H1 (cell line): ENCODE measurements around the gene TMEM121B. TPM values are rescaled to one million over a fixed set of nuclear protein-coding genes. Genes with fewer than 3 reads are reported as not detected.

Experiments used
- CTCF ChIA-PET: fragments of 300-600 bp; sonication (Branson Sonifier 250); formaldehyde crosslinking; loops from one replicate; lab custom pipeline; 2021; ENCODE audit not compliant: partially characterized antibody; lab: Charles Lee
- POLR2A ChIA-PET: fragments of 300-600 bp; sonication (Branson Sonifier 250); formaldehyde crosslinking; loops from one replicate; lab custom pipeline; 2021; ENCODE audit warnings: inconsistent platforms; ENCODE audit not compliant: partially characterized antibody; lab: Charles Lee
- DNase-seq, 2 experiments: peaks; one replicate each; pipeline versions ENCODE4 v3.0.0 to v3.0.0-alpha.2; 2010 to 2022; ENCODE audit warnings: low spot score in 2 of 2, low read depth in 1 of 2, mixed read lengths in 1 of 2
- FAIRE-seq: peaks from 2 replicates; lab custom pipeline; 2011; peaks lifted over from hg19 to GRCh38; lab: Jason Lieb, UNC
- H2AFZ ChIP-seq: 2 replicates; pipeline ENCODE4 v1.8.1; 2012; ENCODE audit warnings: low read length, inconsistent platforms
- H2AK5ac ChIP-seq: 2 replicates; pipeline ENCODE4 v1.6.1; 2013; ENCODE audit warnings: low read depth, low read length
- H2BK120ac ChIP-seq: replicated peaks from 2 replicates; pipeline ENCODE3; 2013; ENCODE audit warnings: low read depth, low read length, inconsistent platforms
- H2BK12ac ChIP-seq: 2 replicates; pipeline ENCODE4 v1.6.1; 2013; ENCODE audit warnings: low read depth, low read length
- H2BK15ac ChIP-seq: 2 replicates; pipeline ENCODE4 v1.6.1; 2013; ENCODE audit warnings: low read length
- H2BK20ac ChIP-seq: 2 replicates; pipeline ENCODE4 v1.6.1; 2013; ENCODE audit warnings: low read length
- H2BK5ac ChIP-seq: 2 replicates; pipeline ENCODE4 v1.6.1; 2013; ENCODE audit warnings: low read depth, low read length
- H3K14ac ChIP-seq: 2 replicates; pipeline ENCODE4 v1.6.1; 2013; ENCODE audit warnings: inconsistent platforms; ENCODE audit not compliant: insufficient read length
- H3K18ac ChIP-seq: 2 replicates; pipeline ENCODE4 v1.6.1; 2013; ENCODE audit warnings: low read length; ENCODE audit errors: extremely low read depth
- H3K23ac ChIP-seq: 2 replicates; pipeline ENCODE4 v1.6.1; 2013; ENCODE audit warnings: inconsistent platforms; ENCODE audit not compliant: insufficient read length
- H3K23me2 ChIP-seq: 2 replicates; pipeline ENCODE4 v1.6.1; 2013; ENCODE audit warnings: low read depth, low read length
- H3K27ac ChIP-seq: 2 replicates; pipeline ENCODE4 v1.6.1; 2011; ENCODE audit warnings: low read depth, low read length, inconsistent platforms
- H3K27me3 ChIP-seq, 4 experiments: replicated peaks in 1 of 4; 1 replicate in 1 of 4; 2 replicates in 3 of 4; pipeline versions ENCODE4 v1.6.1 to v1.8.1; 2011 to 2013; ENCODE audit warnings: low read length in 3 of 4, mild to moderate bottlenecking in 3 of 4, inconsistent platforms in 2 of 4, mixed read lengths in 2 of 4, moderate library complexity in 1 of 4; ENCODE audit not compliant: control insufficient read depth in 3 of 4, insufficient read depth in 3 of 4; ENCODE audit errors: extremely low read depth in 1 of 4
- H3K36me3 ChIP-seq, 4 experiments: 2 replicates each; pipeline versions ENCODE4 v1.6.1 to v1.8.1; 2011 to 2013; ENCODE audit warnings: mild to moderate bottlenecking in 4 of 4, low read length in 3 of 4, moderate library complexity in 2 of 4, control low read depth in 1 of 4, inconsistent platforms in 1 of 4; ENCODE audit not compliant: insufficient read depth in 4 of 4, control insufficient read depth in 2 of 4
- H3K4ac ChIP-seq: replicated peaks from 2 replicates; pipeline ENCODE3; 2013; ENCODE audit warnings: low read length, low read depth, mixed read lengths, inconsistent platforms; ENCODE audit not compliant: insufficient read length
- H3K4me1 ChIP-seq, 4 experiments: replicated peaks in 1 of 4; 1 replicate in 1 of 4; 2 replicates in 3 of 4; pipeline versions ENCODE4 v1.6.1 to v1.8.1; 2011 to 2013; ENCODE audit warnings: low read length in 3 of 4, inconsistent platforms in 2 of 4, mixed read lengths in 1 of 4; ENCODE audit not compliant: insufficient read depth in 4 of 4, control insufficient read depth in 3 of 4
- H3K4me2 ChIP-seq, 2 experiments: 2 replicates each; pipeline versions ENCODE4 v1.6.1 to v1.8.1; 2011 to 2013; ENCODE audit warnings: low read depth in 2 of 2, low read length in 2 of 2, control low read depth in 1 of 2, inconsistent platforms in 1 of 2, mild to moderate bottlenecking in 1 of 2; ENCODE audit not compliant: insufficient read depth in 1 of 2
- H3K4me3 ChIP-seq, 4 experiments: fragments of 200-600, 300-600 bp in 1 of 4; sonication (generic), shearing (Covaris generic), sonication (Bioruptor Twin) in 1 of 4; 2 replicates each; pipeline versions ENCODE4 v1.5.1 to v1.8.1; 2011 to 2016; ENCODE audit warnings: low read length in 4 of 4, low read depth in 3 of 4, control low read depth in 2 of 4, inconsistent platforms in 2 of 4, mild to moderate bottlenecking in 2 of 4, mixed read lengths in 1 of 4, moderate library complexity in 1 of 4; ENCODE audit not compliant: insufficient read depth in 2 of 4; ENCODE audit errors: extremely low read depth in 1 of 4
- H3K56ac ChIP-seq: replicated peaks from 2 replicates; pipeline ENCODE3; 2013; ENCODE audit warnings: low read depth, mild to moderate bottlenecking, mixed read lengths, low read length, inconsistent platforms; ENCODE audit not compliant: insufficient read length
- H3K79me1 ChIP-seq: 2 replicates; pipeline ENCODE4 v1.6.1; 2013; ENCODE audit warnings: low read depth, low read length, control low read depth
- H3K79me2 ChIP-seq, 2 experiments: 2 replicates each; pipeline versions ENCODE4 v1.6.1 to v1.8.1; 2012 to 2013; ENCODE audit warnings: low read length in 2 of 2, mild to moderate bottlenecking in 2 of 2, inconsistent platforms in 1 of 2; ENCODE audit not compliant: insufficient read depth in 2 of 2, control insufficient read depth in 1 of 2
- H3K9ac ChIP-seq, 4 experiments: replicated peaks in 1 of 4; 1 replicate in 1 of 4; 2 replicates in 3 of 4; pipeline versions ENCODE4 v1.6.1 to v1.8.1; 2011 to 2013; ENCODE audit warnings: low read depth in 3 of 4, low read length in 3 of 4, control low read depth in 2 of 4, mild to moderate bottlenecking in 2 of 4, moderate library complexity in 2 of 4, inconsistent platforms in 1 of 4; ENCODE audit errors: extremely low read depth in 1 of 4
- H3K9me3 ChIP-seq, 2 experiments: 2 replicates each; pipeline versions ENCODE4 v1.6.1 to v1.8.1; 2012 to 2013; ENCODE audit warnings: mild to moderate bottlenecking in 2 of 2, moderate library complexity in 2 of 2, control low read depth in 1 of 2, inconsistent platforms in 1 of 2, low read depth in 1 of 2, low read length in 1 of 2, mixed read lengths in 1 of 2; ENCODE audit not compliant: insufficient read depth in 2 of 2
- H4K20me1 ChIP-seq, 2 experiments: replicated peaks in 1 of 2; 2 replicates each; pipeline versions ENCODE3 to v1.8.1; 2011 to 2013; ENCODE audit warnings: inconsistent platforms in 2 of 2, low read length in 2 of 2, mild to moderate bottlenecking in 1 of 2; ENCODE audit not compliant: insufficient read depth in 2 of 2, control insufficient read depth in 1 of 2
- H4K5ac ChIP-seq: 2 replicates; pipeline ENCODE4 v1.6.1; 2013; ENCODE audit warnings: low read length, low read depth, mixed read lengths, inconsistent platforms; ENCODE audit not compliant: insufficient read length
- H4K8ac ChIP-seq: 2 replicates; pipeline ENCODE4 v1.8.0; 2013; ENCODE audit warnings: mild to moderate bottlenecking, moderate library complexity, low read length, inconsistent platforms; ENCODE audit not compliant: insufficient read depth; ENCODE audit errors: extremely low read depth
- H4K91ac ChIP-seq: replicated peaks from 2 replicates; pipeline ENCODE3; 2013; ENCODE audit warnings: low read length, mixed read lengths, inconsistent platforms; ENCODE audit not compliant: insufficient read length
- ASH2L ChIP-seq: fragments of 200-600, 300-600 bp; sonication (generic); IDR thresholded peaks from one replicate; pipeline ENCODE4 v1.7.1; 2017; ENCODE audit warnings: low read length
- BCL11A ChIP-seq, 2 experiments: IDR thresholded peaks; one replicate each; pipeline ENCODE4 v1.6.1; 2011; ENCODE audit warnings: low read depth in 2 of 2, low read length in 2 of 2, mild to moderate bottlenecking in 2 of 2
- CBX8 ChIP-seq: fragments of 300-800, 300-1000 bp; sonication (generic); IDR thresholded peaks from 2 replicates; pipeline ENCODE4 v1.7.1; 2016; ENCODE audit warnings: low read depth, low read length, borderline replicate concordance
- CEBPB ChIP-seq: IDR thresholded peaks from 2 replicates; pipeline ENCODE4 v1.6.1; 2012; ENCODE audit warnings: low read depth, low read length
- CHD1 ChIP-seq: IDR thresholded peaks from 2 replicates; pipeline ENCODE4 v1.6.1; 2012; ENCODE audit warnings: low read depth, low read length, improper control_type of control experiment
- CREB1 ChIP-seq: IDR thresholded peaks from 2 replicates; pipeline ENCODE4 v1.6.1; 2012; ENCODE audit warnings: inconsistent platforms
- JUND ChIP-seq: IDR thresholded peaks from 2 replicates; pipeline ENCODE4 v1.6.1; 2011; ENCODE audit warnings: mild to moderate bottlenecking, improper control_type of control experiment, low read length
- MAFK ChIP-seq: IDR thresholded peaks from 2 replicates; pipeline ENCODE4 v1.6.1; 2012; ENCODE audit warnings: low read depth, mild to moderate bottlenecking, improper control_type of control experiment, low read length
- NRF1 ChIP-seq: IDR thresholded peaks from 2 replicates; pipeline ENCODE4 v1.6.1; 2011; ENCODE audit warnings: mild to moderate bottlenecking, low read depth, low read length, improper control_type of control experiment
- RAD21 ChIP-seq, 2 experiments: IDR thresholded peaks in 1 of 2; conservative IDR thresholded peaks in 1 of 2; 2 replicates each; pipeline ENCODE4 v1.6.1; 2011; ENCODE audit warnings: low read depth in 2 of 2, low read length in 2 of 2, improper control_type of control experiment in 1 of 2, inconsistent platforms in 1 of 2, mild to moderate bottlenecking in 1 of 2, moderate library complexity in 1 of 2
- RBBP5 ChIP-seq: IDR thresholded peaks from 2 replicates; pipeline ENCODE4 v1.7.1; 2012; ENCODE audit warnings: low read depth, mild to moderate bottlenecking, inconsistent platforms, low read length, moderate library complexity, borderline replicate concordance
- RNF2 ChIP-seq: fragments of 200-900, 300-1000 bp; sonication (generic); IDR thresholded peaks from 2 replicates; pipeline ENCODE4 v1.7.1; 2016; ENCODE audit warnings: borderline replicate concordance, low read depth, mild to moderate bottlenecking, antibody characterized with exemption, low read length; ENCODE audit not compliant: poor library complexity, severe bottlenecking; ENCODE audit errors: missing control alignments
- SP2 ChIP-seq: IDR thresholded peaks from 2 replicates; pipeline ENCODE4 v1.6.1; 2012; ENCODE audit warnings: mild to moderate bottlenecking, low read length, inconsistent platforms
- TAF7 ChIP-seq: optimal IDR thresholded peaks from 2 replicates; pipeline ENCODE3; 2011; ENCODE audit warnings: low read depth, mild to moderate bottlenecking, inconsistent platforms, low read length, moderate library complexity, borderline replicate concordance
- WGBS, 2 experiments: shearing (Covaris generic) in 1 of 2; methylation state at CpG; one replicate each; pipeline versions ENCODE4 v1.1.6 to v1.1.7; 2013 to 2015; ENCODE audit warnings: low lambda C conversion rate in 2 of 2, mixed read lengths in 2 of 2, inconsistent platforms in 1 of 2, low coverage in 1 of 2, missing lambda C conversion rate in 1 of 2; ENCODE audit not compliant: insufficient replicate concordance in 2 of 2, insufficient coverage in 1 of 2, insufficient read length in 1 of 2; ENCODE audit errors: extremely low coverage in 1 of 2, missing lambda C conversion rate in 1 of 2; 5-methylcytosine and 5-hydroxymethylcytosine counted together
- polyA plus RNA-seq, 7 experiments: library from polyadenylated mRNA; depleted of rRNA in 3 of 7; stranded (reverse) in 5 of 7; unstranded in 2 of 7; fragments of >200 nt in 5 of 7; fragments of 200-250 nt in 2 of 7; gene quantifications; 1 replicate in 5 of 7; 2 replicates in 1 of 7; 4 replicates in 1 of 7; pipeline versions ENCODE4 v1.2.1 to v1.2.3, GENCODE V29; 2011 to 2013; ENCODE audit warnings: missing spikeins in 2 of 7, mixed read lengths in 2 of 7
- total RNA-seq: library from RNA; stranded (reverse); fragmentation: NEBNext Ultra II Directional; extraction: Animal tissue kit (Norgen Biotek cat#: 25700); gene quantifications from 2 replicates; pipeline ENCODE4 v1.2.1, GENCODE V29; 2021

TMEM121B gene
- total and polyA plus RNA-seq, 2 of the 8 experiments (the other 6 are each of a cell fraction or from before 2014, with no cell fraction given), result 4.3 to 6.9 TPM

- 93% methylated on average over 8 of the region's 8 CpGs; no CpG with 5 or more reads in 1 of the 2 experiments for WGBS, 2 experiments
- H3K56ac ChIP-seq, result no peak overlapping the region
- no peak overlapping the region for H3K4me3 ChIP-seq
- H2BK15ac ChIP-seq, result no peak overlapping the region
- DNase-seq (no peak), FAIRE-seq (no peak)
- no peak overlapping the region for H3K4ac ChIP-seq
- no peak overlapping the region for H2AK5ac ChIP-seq
- H3K79me2 ChIP-seq, result peaks cover 1 to 2% of the 10 kb centered on the region in 2 experiments; a peak in 3 of 4 replicates
- 0 out of 7 replicates have a peak, but pooled peaks cover 0 to 4% (median 0%) of the 10 kb centered on the region in 4 experiments for H3K27me3 ChIP-seq
- CTCF ChIA-PET, result interaction anchor here (1.0 to 2.6 kb wide), 5 partner anchors 9 to 108 kb away, joined by 3 to 7 read pairs (median 3); no protein-coding TSS in a partner anchor
- peaks cover 1% of the 10 kb centered on the region for H3K79me1 ChIP-seq
- no peak overlapping the region for H3K18ac ChIP-seq
- H4K5ac ChIP-seq, result no peak overlapping the region
- no peak overlapping the region for H2BK12ac ChIP-seq
- no peaks in the 10 kb centered on the region for H3K9me3 ChIP-seq
- no peak overlapping the region for H2BK20ac ChIP-seq
- H2BK5ac ChIP-seq, result no peak overlapping the region
- H3K4me2 ChIP-seq, result no peak overlapping the region
- H2AFZ ChIP-seq, result no peak overlapping the region
- POLR2A ChIA-PET, result interaction anchor here (0.8 kb wide), 1 partner anchor 9 kb away, joined by 3 read pairs; no protein-coding TSS in a partner anchor
- no peak for TF ChIP-seq RBBP5
- no peak for TF ChIP-seq MAFK
- TF ChIP-seq TAF7, result no peak
- no peak for TF ChIP-seq JUND
- TF ChIP-seq CBX8, result no peak
- TF ChIP-seq CHD1, result no peak
- TF ChIP-seq BCL11A (IDR thresholded peaks at IDR 0.05; ENCODE audit: low read depth in 2 of 2, low read length in 2 of 2), result no peak
- no peak for TF ChIP-seq ASH2L
- TF ChIP-seq SP2, result no peak
- TF ChIP-seq RAD21 (IDR thresholded peaks at IDR 0.05 in 1 of 2, conservative IDR thresholded peaks at IDR 0.05 in 1 of 2; ENCODE audit: low read depth in 2 of 2, low read length in 2 of 2), result no peak
- TF ChIP-seq RNF2, result no peak
- no peak for TF ChIP-seq CEBPB
- TF ChIP-seq CREB1, result no peak
- TF ChIP-seq NRF1, result no peak
- TF ChIP-seq, all 59 proteins: peak for 0
- Histone ChIP-seq H3K36me3 (no peaks in the 10 kb centered on the region), H3K23me2 (peaks cover 9% of the 10 kb centered on the region; the same call in 1 of the 2 replicates), H4K8ac (no peak overlapping the region), H3K14ac (no peak overlapping the region), H2BK120ac (no peak overlapping the region), H3K4me1 (peaks cover 0 to 6% (median 3%) of the 10 kb centered on the region in 4 experiments; a peak in 4 of 7 replicates), H3K9ac (no peak overlapping the region; a peak in 1 of 7 replicates), H3K27ac (no peak overlapping the region), H4K91ac (no peak overlapping the region), H4K20me1 (peaks cover under 1 to 1% of the 10 kb centered on the region in 2 experiments), H3K23ac (no peak overlapping the region)
Observed at GRCh38 chr22:17162731-17163130, 41.6 kb upstream of the TMEM121B start.
